Neural cell (in vitro differentiated cells): Measurements from ENCODE around the gene SESN1. TPM values are rescaled to one million over a fixed set of nuclear protein-coding genes. Genes with fewer than 3 reads are reported as not detected.

Experiments used
- H2AFZ ChIP-seq: fragments of 200-600, 300-800 bp; sonication (generic), shearing (Covaris generic); 2 replicates; pipeline ENCODE4 v1.6.0; 2014; ENCODE audit warnings: low read depth, mild to moderate bottlenecking, antibody characterized with exemption, low read length, moderate library complexity
- H3F3A ChIP-seq: fragments of 200-600 bp; shearing (Covaris generic); 2 replicates; pipeline ENCODE4 v1.6.1; 2016; ENCODE audit warnings: mild to moderate bottlenecking, moderate library complexity, mixed read lengths, antibody characterized with exemption, low read length; ENCODE audit not compliant: insufficient read depth, poor library complexity, severe bottlenecking
- H3K27ac ChIP-seq: fragments of 200-600, 300-800 bp; sonication (generic), shearing (Covaris generic); 2 replicates; pipeline ENCODE4 v1.5.1; 2014; ENCODE audit warnings: mild to moderate bottlenecking, low read length, moderate library complexity
- H3K27me3 ChIP-seq: fragments of 300-800, 200-600 bp; sonication (generic), shearing (Covaris generic); 2 replicates; pipeline ENCODE4 v1.6.0; 2014; ENCODE audit warnings: mild to moderate bottlenecking, low read depth, low read length, moderate library complexity; ENCODE audit not compliant: insufficient read depth
- H3K36me3 ChIP-seq: fragments of 300-800, 200-600 bp; sonication (generic), shearing (Covaris generic); 2 replicates; pipeline ENCODE4 v1.5.1; 2014; ENCODE audit warnings: mild to moderate bottlenecking, antibody characterized with exemption, low read length, moderate library complexity; ENCODE audit not compliant: insufficient read depth
- H3K4me2 ChIP-seq: fragments of 300-800, 200-600 bp; sonication (generic), shearing (Covaris generic); 2 replicates; pipeline ENCODE4 v1.6.0; 2014; ENCODE audit warnings: mild to moderate bottlenecking, low read length
- H3K4me3 ChIP-seq: fragments of 300-800, 200-600 bp; sonication (generic), shearing (Covaris generic); 2 replicates; pipeline ENCODE4 v1.5.1; 2014; ENCODE audit warnings: mild to moderate bottlenecking, low read length, moderate library complexity
- H3K79me2 ChIP-seq: fragments of 200-600 bp; shearing (Covaris generic); replicated peaks from 2 replicates; pipeline ENCODE4 v1.6.0; 2014; ENCODE audit warnings: mild to moderate bottlenecking, low read length, moderate library complexity; ENCODE audit not compliant: insufficient read depth
- H3K9ac ChIP-seq: fragments of 300-800, 200-600 bp; sonication (generic), shearing (Covaris generic); 2 replicates; pipeline ENCODE4 v1.6.1; 2016; ENCODE audit warnings: mild to moderate bottlenecking, low read length, mixed read lengths
- H3K9me2 ChIP-seq: fragments of 200-600 bp; shearing (Covaris generic); 2 replicates; pipeline ENCODE4 v1.6.1; 2016; ENCODE audit warnings: mild to moderate bottlenecking, low read length, mixed read lengths; ENCODE audit not compliant: insufficient read depth
- H3K9me3 ChIP-seq: fragments of 200-600, 300-800 bp; sonication (generic), shearing (Covaris generic); 2 replicates; pipeline ENCODE4 v1.6.1; 2016; ENCODE audit warnings: mild to moderate bottlenecking, mixed run types, low read length, moderate library complexity, mixed read lengths
- H4K20me1 ChIP-seq: fragments of 200-600 bp; shearing (Covaris generic); 2 replicates; pipeline ENCODE4 v1.6.1; 2016; ENCODE audit warnings: mild to moderate bottlenecking, mixed run types; ENCODE audit not compliant: insufficient read depth
- EP300 ChIP-seq: fragments of 450-650 bp; conservative IDR thresholded peaks from 2 replicates; pipeline ENCODE4 v1.6.1; 2014; ENCODE audit warnings: antibody characterized with exemption, mild to moderate bottlenecking, moderate library complexity; ENCODE audit not compliant: poor library complexity, severe bottlenecking
- EZH2 ChIP-seq: fragments of 200-600, 300-800 bp; shearing (Covaris generic), sonication (generic); IDR thresholded peaks from 2 replicates; pipeline ENCODE4 v1.6.1; 2014; ENCODE audit warnings: antibody characterized with exemption, low read length, borderline replicate concordance, mild to moderate bottlenecking; ENCODE audit not compliant: insufficient read depth, poor library complexity, severe bottlenecking
- MXI1 ChIP-seq: fragments of 450-650 bp; conservative IDR thresholded peaks from 2 replicates; pipeline ENCODE4 v1.6.1; 2014; ENCODE audit warnings: antibody characterized with exemption, mild to moderate bottlenecking; ENCODE audit not compliant: poor library complexity, severe bottlenecking
- POLR2AphosphoS5 ChIP-seq: IDR thresholded peaks from 2 replicates; pipeline ENCODE4 v1.6.1; 2012
- RAD21 ChIP-seq: fragments of 450-650 bp; conservative IDR thresholded peaks from 2 replicates; pipeline ENCODE4 v1.6.1; 2014; ENCODE audit warnings: antibody characterized with exemption, mild to moderate bottlenecking, moderate library complexity
- SMC3 ChIP-seq: fragments of 450-650 bp; conservative IDR thresholded peaks from 2 replicates; pipeline ENCODE4 v1.6.1; 2014; ENCODE audit warnings: antibody characterized with exemption, mild to moderate bottlenecking, moderate library complexity; ENCODE audit not compliant: poor library complexity
- TAF1 ChIP-seq: IDR thresholded peaks from 2 replicates; pipeline ENCODE4 v1.6.1; 2012; ENCODE audit warnings: low read depth
- polyA plus RNA-seq: library from polyadenylated mRNA; depleted of rRNA; stranded (reverse); fragments of >200 nt; gene quantifications from 2 replicates; pipeline ENCODE4 v1.2.3, GENCODE V29; 2014
- TF ChIP-seq, protein P1 (sequence below): fragments of 450-650 bp; IDR thresholded peaks from 2 replicates; pipeline ENCODE4 v1.5.1; 2014; ENCODE audit warnings: antibody characterized with exemption, mild to moderate bottlenecking, moderate library complexity; ENCODE audit not compliant: poor library complexity, severe bottlenecking
- TF ChIP-seq, protein P2 (sequence below): IDR thresholded peaks from 2 replicates; pipeline ENCODE4 v1.6.1; 2012; ENCODE audit warnings: borderline replicate concordance

SESN1 gene
- polyA plus RNA-seq, 1 donor from 2014 or later: 46.4 TPM

DNA sequence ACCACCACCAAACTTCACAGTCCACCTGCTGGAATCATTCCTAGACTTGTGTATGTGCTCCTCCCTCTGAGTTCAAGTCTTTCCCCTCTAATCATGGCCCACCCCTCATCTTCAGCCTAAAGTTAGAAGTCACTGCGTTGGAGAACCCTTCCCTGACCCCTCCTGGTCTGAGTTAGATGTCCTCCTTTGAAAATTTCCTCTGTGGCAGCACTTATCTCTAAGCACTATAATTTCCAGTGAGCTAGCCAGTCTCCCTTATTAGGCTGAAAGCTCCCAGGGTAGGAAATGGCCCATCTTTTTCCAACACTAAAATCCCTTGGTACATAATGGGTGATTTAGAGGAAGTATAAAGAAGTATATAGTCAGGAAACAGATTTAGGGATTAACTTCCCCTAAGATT lies 63.2 kb downstream of the SESN1 start:
- TF ChIP-seq EZH2: no peak
- TF ChIP-seq, protein P1, sequence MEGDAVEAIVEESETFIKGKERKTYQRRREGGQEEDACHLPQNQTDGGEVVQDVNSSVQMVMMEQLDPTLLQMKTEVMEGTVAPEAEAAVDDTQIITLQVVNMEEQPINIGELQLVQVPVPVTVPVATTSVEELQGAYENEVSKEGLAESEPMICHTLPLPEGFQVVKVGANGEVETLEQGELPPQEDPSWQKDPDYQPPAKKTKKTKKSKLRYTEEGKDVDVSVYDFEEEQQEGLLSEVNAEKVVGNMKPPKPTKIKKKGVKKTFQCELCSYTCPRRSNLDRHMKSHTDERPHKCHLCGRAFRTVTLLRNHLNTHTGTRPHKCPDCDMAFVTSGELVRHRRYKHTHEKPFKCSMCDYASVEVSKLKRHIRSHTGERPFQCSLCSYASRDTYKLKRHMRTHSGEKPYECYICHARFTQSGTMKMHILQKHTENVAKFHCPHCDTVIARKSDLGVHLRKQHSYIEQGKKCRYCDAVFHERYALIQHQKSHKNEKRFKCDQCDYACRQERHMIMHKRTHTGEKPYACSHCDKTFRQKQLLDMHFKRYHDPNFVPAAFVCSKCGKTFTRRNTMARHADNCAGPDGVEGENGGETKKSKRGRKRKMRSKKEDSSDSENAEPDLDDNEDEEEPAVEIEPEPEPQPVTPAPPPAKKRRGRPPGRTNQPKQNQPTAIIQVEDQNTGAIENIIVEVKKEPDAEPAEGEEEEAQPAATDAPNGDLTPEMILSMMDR: no peak
- no peak for TF ChIP-seq EP300
- TF ChIP-seq RAD21: no peak
- TF ChIP-seq SMC3: no peak
- no peak for TF ChIP-seq MXI1
- no peak for TF ChIP-seq POLR2AphosphoS5
- TF ChIP-seq, protein P2, sequence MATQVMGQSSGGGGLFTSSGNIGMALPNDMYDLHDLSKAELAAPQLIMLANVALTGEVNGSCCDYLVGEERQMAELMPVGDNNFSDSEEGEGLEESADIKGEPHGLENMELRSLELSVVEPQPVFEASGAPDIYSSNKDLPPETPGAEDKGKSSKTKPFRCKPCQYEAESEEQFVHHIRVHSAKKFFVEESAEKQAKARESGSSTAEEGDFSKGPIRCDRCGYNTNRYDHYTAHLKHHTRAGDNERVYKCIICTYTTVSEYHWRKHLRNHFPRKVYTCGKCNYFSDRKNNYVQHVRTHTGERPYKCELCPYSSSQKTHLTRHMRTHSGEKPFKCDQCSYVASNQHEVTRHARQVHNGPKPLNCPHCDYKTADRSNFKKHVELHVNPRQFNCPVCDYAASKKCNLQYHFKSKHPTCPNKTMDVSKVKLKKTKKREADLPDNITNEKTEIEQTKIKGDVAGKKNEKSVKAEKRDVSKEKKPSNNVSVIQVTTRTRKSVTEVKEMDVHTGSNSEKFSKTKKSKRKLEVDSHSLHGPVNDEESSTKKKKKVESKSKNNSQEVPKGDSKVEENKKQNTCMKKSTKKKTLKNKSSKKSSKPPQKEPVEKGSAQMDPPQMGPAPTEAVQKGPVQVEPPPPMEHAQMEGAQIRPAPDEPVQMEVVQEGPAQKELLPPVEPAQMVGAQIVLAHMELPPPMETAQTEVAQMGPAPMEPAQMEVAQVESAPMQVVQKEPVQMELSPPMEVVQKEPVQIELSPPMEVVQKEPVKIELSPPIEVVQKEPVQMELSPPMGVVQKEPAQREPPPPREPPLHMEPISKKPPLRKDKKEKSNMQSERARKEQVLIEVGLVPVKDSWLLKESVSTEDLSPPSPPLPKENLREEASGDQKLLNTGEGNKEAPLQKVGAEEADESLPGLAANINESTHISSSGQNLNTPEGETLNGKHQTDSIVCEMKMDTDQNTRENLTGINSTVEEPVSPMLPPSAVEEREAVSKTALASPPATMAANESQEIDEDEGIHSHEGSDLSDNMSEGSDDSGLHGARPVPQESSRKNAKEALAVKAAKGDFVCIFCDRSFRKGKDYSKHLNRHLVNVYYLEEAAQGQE: no peak
- no peak for TF ChIP-seq TAF1
- no peaks in the 10 kb centered on the region for H3K9me2 ChIP-seq

DNA sequence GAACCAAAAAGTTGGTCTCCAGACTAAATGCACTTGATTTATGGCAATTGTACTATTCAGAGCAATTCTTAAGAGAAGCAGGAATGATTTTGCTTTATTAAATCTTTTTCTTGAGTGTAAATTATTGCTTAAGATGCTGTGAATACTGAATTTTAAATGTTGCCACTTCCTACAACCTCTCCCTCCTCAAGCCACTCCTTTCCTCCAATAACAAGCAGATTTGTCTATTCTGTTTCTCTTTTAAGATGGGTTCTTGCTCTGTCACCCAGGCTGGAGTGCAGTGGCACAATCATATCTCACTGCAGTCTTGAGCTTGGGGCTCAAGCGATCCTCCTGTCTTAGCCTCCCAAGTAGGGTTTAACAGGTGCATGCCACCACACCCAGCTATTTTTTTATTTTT lies 65.3 kb downstream of the SESN1 start:
- Histone ChIP-seq H3K9ac (no peak overlapping the region), H3K4me3 (no peak overlapping the region), H4K20me1 (no peaks in the 10 kb centered on the region), H2AFZ (no peak overlapping the region), H3K27ac (no peak overlapping the region), H3K9me3 (no peaks in the 10 kb centered on the region), H3K27me3 (no peaks in the 10 kb centered on the region), H3K9me2 (no peaks in the 10 kb centered on the region), H3K4me2 (no peak overlapping the region), H3F3A (no peaks in the 10 kb centered on the region), H3K79me2 (no peaks in the 10 kb centered on the region), H3K36me3 (no peaks in the 10 kb centered on the region)
- TF ChIP-seq TAF1: no peak
- TF ChIP-seq RAD21: no peak
- TF ChIP-seq POLR2AphosphoS5: no peak
- no peak for TF ChIP-seq EP300
- TF ChIP-seq, protein P2: no peak

More for the DNA sequence above, 63.2 kb downstream of the SESN1 start:
- Histone ChIP-seq H3K4me3 (no peak overlapping the region), H3K4me2 (no peak overlapping the region), H3K27me3 (no peaks in the 10 kb centered on the region), H3K27ac (no peak overlapping the region), H3K79me2 (no peaks in the 10 kb centered on the region), H3F3A (no peaks in the 10 kb centered on the region), H2AFZ (no peak overlapping the region), H3K9me3 (no peaks in the 10 kb centered on the region), H4K20me1 (no peaks in the 10 kb centered on the region), H3K9ac (no peak overlapping the region), H3K36me3 (no peaks in the 10 kb centered on the region)
